ENCODE results near the gene THOC1.
"Not testable (repeated sequence)": the region's sequence is repeated elsewhere in the genome, so short reads cannot be mapped to it uniquely, and the experiment has no call there.

Gene THOC1

GRCh38 chr18:267688-268552 lies at the start of gene THOC1:
Gene THOC1, minus strand, starts transcription at chr18:268047. Its CDS starts 28 bp downstream, at chr18:268019.
- DNase-seq, result peak; percentile 93

GRCh38 chr18:317618-318017 lies 49.8 kb upstream of the THOC1 start:
- DNase-seq, result no peak

GRCh38 chr18:316393-316792 lies 48.5 kb upstream of the THOC1 start:
- peak; percentile 17 for DNase-seq

- no peak for DNase-seq
Measured at GRCh38 chr18:313931-314330, 46.1 kb upstream of the THOC1 start.

- no peak for DNase-seq
Measured at GRCh38 chr18:312415-312814, 44.6 kb upstream of the THOC1 start.

- DNase-seq, result no peak
Measured at GRCh38 chr18:310042-310441, 42.2 kb upstream of the THOC1 start.

GRCh38 chr18:308086-308485 lies 40.2 kb upstream of the THOC1 start:
- DNase-seq, result not testable (repeated sequence)

GRCh38 chr18:306608-307255 lies 38.9 kb upstream of the THOC1 start:
- no peak for DNase-seq

- DNase-seq, result no peak
Measured at GRCh38 chr18:305003-305501, 37.2 kb upstream of the THOC1 start.

- no peak for DNase-seq
Measured at GRCh38 chr18:303607-304006, 35.8 kb upstream of the THOC1 start.

- DNase-seq, result no peak
Measured at GRCh38 chr18:303011-303410, 35.2 kb upstream of the THOC1 start.

GRCh38 chr18:302097-302496 lies 34.2 kb upstream of the THOC1 start:
- no peak for DNase-seq

GRCh38 chr18:297936-298335 lies 30.1 kb upstream of the THOC1 start:
- no peak for DNase-seq

- DNase-seq, result peak; percentile 35
Measured at GRCh38 chr18:295756-296490, 28.1 kb upstream of the THOC1 start.

GRCh38 chr18:294566-294965 lies 26.7 kb upstream of the THOC1 start:
- DNase-seq, result no peak

- peak; percentile 14 for DNase-seq
Measured at GRCh38 chr18:293536-293935, 25.7 kb upstream of the THOC1 start.

GRCh38 chr18:292271-292670 lies 24.4 kb upstream of the THOC1 start:
- peak; percentile 37 for DNase-seq

GRCh38 chr18:289970-290369 lies 22.1 kb upstream of the THOC1 start:
- not testable (repeated sequence) for DNase-seq

GRCh38 chr18:289026-289425 lies 21.2 kb upstream of the THOC1 start:
- DNase-seq, result no peak

- DNase-seq, result peak; percentile 40
Measured at GRCh38 chr18:286515-287310, 18.9 kb upstream of the THOC1 start.

- DNase-seq, result no peak
Measured at GRCh38 chr18:285817-286216, 18.0 kb upstream of the THOC1 start.

GRCh38 chr18:275486-275885 lies 7.6 kb upstream of the THOC1 start:
- DNase-seq, result no peak

- no peak for DNase-seq
Measured at GRCh38 chr18:274313-274712, 6.5 kb upstream of the THOC1 start.
